Hindlimb muscle (tissue), 1 donor: ENCODE results near the gene RAE1. TPM values are rescaled to one million over a fixed set of nuclear protein-coding genes. Genes with fewer than 3 reads are reported as not detected.
A peak's percentile ranks its signal among the peaks of the same experiment; 100 is the strongest.
"Not testable (repeated sequence)": the region's sequence is repeated elsewhere in the genome, so short reads cannot be mapped to it uniquely, and the experiment has no call there.

Experiments
- DNase-seq: peaks from one replicate; pipeline ENCODE4 v3.0.0-alpha.2; 2013
- polyA plus RNA-seq: library from polyadenylated mRNA; unstranded; fragments of 120-200 nt; gene quantifications from one replicate; pipeline ENCODE4 v1.2.1, GENCODE V29; 2013; ENCODE audit not compliant: insufficient read length

The RAE1 gene
- polyA plus RNA-seq, 1 donor = 27.3 TPM

GRCh38 chr20:57416296-57417022, 65.4 kb downstream of the RAE1 start:
- no peak for DNase-seq

- DNase-seq = no peak
Measured at GRCh38 chr20:57417051-57417689, 66.1 kb downstream of the RAE1 start.

GRCh38 chr20:57417830-57418780, 67.0 kb downstream of the RAE1 start:
- DNase-seq = no peak

GRCh38 chr20:57419479-57419878, 68.4 kb downstream of the RAE1 start:
- not testable (repeated sequence) for DNase-seq

DNA sequence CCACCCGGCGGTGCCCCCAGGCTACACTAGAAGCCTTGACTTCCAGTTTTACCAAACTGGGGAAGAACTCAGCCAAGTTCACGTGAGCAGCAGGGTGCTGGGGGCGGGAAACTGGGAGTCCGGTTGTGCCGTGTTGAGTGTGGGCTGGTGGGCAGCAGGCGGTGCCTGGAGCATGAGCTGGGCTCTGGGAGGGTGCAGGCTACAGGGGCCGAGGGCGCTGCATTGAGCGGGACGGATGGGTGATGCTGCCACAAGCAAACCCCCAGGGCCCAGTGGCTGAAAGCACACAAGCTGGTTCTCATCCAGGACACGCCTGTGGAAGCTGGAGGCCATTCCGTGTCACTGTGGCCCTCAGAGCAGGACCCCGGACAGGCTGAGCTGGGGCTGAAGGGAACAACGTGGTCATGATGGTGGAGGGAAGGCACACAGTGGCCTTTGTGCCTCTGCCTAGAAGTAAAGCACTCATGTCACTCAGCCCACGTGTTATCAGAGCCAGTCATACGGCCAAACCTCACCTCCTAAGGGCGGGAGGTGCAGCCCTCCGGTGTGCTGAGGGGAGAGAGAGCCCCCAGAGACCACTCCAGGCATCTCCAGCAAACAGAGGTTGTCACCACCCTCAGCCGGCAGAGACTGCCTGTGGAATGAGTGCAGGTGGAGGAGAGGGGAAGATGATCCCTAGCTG, 69.7 kb downstream of the RAE1 start:
- DNase-seq = no peak

DNA sequence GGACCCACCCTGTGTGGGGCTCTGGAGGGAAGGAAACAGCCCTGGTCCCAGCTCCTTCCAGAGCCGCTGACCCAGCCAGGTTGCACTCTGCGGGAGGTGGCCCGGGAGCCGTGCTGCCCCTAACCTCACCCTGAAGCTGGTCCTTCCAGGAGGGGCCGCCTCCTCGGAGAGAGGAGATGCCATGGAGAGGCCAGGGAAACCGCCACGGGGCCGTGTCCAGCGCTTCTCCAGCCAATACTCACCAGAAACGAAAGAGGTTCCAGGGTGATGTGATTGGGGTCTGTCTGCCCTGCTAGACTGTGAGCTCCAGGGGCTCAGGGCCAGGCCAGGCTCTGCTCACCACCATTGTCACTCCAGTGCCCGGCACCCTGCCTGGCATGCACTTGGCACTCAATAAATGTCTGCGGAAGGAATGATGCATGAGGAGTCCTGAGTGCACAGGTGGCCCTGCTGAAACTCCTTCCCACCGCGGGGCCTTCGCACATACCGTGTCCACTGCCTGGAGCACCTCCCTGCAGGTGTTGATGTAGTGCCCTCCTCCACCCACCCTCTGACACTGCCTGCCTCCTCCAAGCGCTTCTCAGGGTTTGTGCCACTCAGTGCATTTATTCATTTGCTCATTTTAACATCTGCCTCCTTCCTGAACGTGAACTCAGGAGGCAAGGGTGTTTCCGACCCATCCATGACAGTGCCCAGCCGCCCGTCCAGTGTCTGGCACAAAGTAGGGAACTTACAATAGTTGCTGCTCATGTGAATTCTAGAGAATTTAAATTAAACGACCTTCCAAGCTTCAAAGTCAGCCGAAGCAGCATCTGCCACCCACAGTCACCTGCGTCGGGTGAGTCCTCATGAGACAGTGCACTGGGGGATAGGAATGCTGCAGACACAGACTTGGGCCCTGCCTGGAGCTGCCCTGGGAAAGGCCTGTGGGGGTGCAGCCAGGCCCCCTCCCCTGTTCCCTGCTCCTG, 70.5 kb downstream of the RAE1 start:
- DNase-seq = no peak

- no peak for DNase-seq
Measured at GRCh38 chr20:57422254-57422653, 71.2 kb downstream of the RAE1 start.

DNA sequence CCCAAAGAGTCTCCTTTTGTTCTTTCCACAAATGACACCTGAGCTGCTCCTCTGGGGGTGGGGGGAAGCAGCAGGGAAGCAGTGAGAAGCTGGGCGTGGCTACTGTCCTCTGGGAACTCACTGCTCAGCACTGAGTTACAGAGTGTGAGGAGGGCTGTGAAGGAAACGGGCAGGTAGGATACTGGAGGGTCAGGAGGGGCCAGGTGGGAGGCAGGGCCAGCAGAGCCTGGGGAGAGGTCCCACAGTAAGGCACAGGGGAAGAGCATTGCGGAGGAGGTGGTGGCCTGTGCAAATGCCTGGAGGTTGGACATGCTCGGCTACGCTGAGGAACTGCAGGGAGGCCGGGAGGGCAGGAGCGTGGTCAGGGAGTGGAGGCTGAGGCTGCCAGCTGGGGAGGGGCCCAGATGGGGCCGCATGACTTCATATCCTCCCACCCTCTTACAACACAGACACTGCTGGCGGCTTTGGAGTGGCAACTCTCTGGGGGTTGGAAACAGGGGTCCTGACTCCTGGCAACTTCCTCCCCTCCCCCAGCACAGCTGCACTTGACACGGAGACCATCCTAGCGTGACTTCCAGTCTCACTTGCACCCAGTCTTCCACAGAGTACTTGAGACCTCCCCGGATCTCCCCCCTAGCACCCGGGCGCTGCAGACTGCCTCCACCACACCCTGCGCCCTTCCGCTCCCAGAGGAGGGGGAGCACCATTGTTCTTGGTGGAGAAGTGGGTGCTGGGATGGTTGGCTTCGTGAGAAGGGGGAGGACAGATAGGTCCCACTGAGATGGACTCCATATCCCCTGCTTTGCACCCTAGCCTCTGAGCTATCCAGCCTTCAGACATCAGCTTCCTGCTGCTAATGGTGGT, 74.3 kb downstream of the RAE1 start:
- DNase-seq = no peak

- DNase-seq = no peak
Measured at GRCh38 chr20:57426271-57426689, 75.2 kb downstream of the RAE1 start.

DNA sequence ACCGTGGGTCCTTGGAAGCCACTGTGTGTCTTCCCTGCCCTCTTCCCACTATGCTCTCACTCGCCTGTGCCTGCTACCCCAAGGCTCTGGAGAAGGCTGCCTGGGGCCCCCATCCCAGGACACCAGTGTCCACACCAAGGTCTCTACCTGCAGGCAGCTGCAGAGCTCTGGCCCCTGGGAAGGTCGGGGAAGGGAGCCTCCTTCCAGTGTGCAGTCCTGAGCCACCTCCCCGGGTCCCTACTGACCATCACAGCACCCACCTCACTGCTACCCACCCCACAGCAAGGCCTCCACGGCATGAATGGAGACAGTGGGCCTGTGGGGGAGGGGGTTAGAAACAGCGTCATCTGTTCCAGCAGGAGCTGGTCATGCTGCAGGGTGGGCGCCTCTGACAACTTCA, 75.8 kb downstream of the RAE1 start:
- no peak for DNase-seq

DNA sequence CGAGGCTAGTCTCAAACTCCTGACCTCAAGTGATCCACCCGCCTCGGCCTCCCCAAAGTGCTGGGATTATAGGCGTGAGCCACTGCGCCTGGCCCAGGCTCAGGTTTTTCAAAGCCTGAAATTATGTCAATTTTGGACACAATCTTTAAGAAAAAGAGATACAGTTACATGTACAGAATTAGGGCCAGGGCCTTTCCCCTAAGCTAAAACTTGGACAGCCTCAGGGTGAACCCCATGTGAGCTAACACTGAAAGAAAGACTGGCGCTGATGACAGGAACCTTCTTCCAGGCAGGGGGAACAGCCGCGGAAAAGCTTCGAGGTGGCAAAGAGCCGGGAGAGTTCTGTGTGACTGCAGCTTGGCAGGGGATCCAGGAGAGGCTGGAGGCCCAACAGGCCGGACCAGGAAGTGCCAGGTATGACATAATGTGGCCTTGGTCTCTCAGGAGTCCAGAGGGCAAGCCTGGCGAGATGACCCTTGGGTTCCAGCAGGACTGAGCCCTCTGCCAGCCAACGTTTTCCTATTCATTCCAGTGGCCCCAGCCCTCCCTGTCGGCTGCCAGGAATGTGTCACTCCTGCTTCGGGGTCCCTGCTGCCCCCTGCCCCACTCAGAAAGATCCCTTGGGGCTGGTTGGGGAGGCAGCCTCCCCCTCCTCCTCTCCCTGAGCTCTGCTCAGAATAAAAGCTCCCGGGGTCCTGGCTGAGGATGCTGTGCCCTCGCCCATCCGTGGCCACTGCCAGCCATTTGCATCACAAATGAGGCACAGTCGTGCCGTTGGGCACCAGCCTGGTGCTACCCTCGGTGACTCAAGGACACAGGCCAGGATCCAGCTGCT, 77.5 kb downstream of the RAE1 start:
- peak; percentile 32 for DNase-seq

Other genes starting within 250 kb of the RAE1 start
- 4.6 TPM for gene BMP7, start 84.6 kb upstream of the RAE1 start, polyA plus RNA-seq
- gene SPO11, start 21.5 kb upstream of the RAE1 start, polyA plus RNA-seq = not detected
- 72.6 TPM for gene RBM38, start 40.1 kb downstream of the RAE1 start, polyA plus RNA-seq
- 0.21 TPM for gene CTCFL, start 173.9 kb downstream of the RAE1 start, polyA plus RNA-seq
- 3.2 TPM for gene PCK1, start 209.9 kb downstream of the RAE1 start, polyA plus RNA-seq